Amniotic stem cell (primary cell): ENCODE results near the gene CEP170B.
"Not testable (repeated sequence)": the region's sequence is repeated elsewhere in the genome, so short reads cannot be mapped to it uniquely, and the experiment has no call there.

Experiments used
- DNase-seq: peaks from one replicate; lab custom pipeline; 2025; lab: John Stamatoyannopoulos, UW

The CEP170B gene

GRCh38 chr14:104865081-104865630 is at the start of gene CEP170B:
Gene CEP170B (plus strand): TSS chr14:104865268. CDS start chr14:104868451, 3,183 bp downstream.
- no peak for DNase-seq

DNA sequence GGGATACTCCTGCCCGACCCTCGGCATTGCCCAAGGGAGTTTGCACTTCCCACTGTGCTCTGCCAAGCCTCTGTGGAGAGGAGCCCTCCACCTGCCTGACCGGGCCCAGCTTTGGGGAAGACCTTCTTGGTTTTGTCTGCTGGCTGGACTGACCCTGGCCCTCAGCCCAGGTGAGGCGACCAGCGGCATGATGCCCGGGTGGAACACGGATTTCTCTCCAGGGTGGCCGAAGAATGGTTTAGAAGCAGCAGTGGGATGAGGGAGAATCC is 48.5 kb upstream of the CEP170B start:
- DNase-seq = no peak

DNA sequence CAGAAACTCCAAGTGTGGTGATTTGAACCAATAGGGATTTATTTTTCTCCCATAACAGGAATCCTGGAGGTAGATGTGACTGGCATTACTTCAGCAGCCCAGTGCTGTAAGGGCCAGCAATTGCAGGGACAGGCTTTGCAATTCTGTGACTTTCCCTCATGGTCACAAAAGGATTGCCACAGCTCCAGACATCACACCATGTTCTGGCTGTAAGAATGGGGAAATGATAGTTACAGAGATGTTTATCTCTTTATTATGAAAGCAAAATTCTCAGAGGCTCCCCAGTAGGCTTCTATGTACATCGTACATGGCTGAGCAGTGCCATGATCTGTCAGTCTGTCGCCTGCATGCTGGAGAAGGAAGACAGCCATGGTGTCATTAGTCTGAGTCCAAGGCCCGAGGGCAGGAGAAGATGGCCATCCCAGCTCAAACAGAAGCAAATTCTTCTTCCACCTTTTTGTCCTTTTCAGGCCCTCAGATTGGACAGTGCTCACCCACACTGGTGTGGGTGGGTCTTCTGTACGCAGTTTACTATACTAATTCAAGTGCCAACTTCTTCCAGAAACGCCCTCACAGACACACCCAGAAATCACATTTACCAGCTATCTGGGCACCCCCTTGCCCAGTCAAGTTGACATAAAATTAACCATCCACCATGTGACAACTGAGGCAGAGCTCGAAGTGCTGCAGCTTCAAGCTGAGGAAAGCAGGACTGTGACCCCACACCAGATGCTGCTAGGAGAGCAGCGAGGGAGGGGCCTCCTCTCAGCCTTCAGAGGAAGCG is 46.9 kb upstream of the CEP170B start:
- no peak for DNase-seq

GRCh38 chr14:104818714-104819161 is 46.3 kb upstream of the CEP170B start:
- no peak for DNase-seq

DNA sequence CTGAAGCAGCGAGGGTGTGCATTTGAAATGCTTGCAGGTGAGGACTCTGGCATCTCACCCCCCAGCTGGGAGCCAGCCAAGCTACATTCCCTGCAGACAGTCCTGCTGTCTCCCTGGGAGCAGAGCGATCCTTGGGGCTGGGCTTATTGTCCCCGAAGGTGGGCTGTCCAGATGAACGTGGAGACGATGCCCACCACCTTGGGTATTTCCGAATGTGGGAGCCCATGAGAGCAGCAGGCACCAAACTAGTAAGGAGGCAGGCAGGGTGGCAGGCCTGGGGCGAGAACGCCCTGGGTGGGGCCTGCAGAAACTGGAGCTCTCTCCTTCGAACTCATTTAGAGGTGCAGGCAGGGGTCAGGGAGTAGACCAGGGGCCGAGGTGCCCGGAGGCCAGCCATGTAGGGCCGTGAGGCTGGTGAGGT is 45.7 kb upstream of the CEP170B start:
- DNase-seq = no peak

GRCh38 chr14:104820669-104821228 is 44.3 kb upstream of the CEP170B start:
- no peak for DNase-seq

- DNase-seq = no peak
Measured at GRCh38 chr14:104821229-104821945, 43.7 kb upstream of the CEP170B start.

DNA sequence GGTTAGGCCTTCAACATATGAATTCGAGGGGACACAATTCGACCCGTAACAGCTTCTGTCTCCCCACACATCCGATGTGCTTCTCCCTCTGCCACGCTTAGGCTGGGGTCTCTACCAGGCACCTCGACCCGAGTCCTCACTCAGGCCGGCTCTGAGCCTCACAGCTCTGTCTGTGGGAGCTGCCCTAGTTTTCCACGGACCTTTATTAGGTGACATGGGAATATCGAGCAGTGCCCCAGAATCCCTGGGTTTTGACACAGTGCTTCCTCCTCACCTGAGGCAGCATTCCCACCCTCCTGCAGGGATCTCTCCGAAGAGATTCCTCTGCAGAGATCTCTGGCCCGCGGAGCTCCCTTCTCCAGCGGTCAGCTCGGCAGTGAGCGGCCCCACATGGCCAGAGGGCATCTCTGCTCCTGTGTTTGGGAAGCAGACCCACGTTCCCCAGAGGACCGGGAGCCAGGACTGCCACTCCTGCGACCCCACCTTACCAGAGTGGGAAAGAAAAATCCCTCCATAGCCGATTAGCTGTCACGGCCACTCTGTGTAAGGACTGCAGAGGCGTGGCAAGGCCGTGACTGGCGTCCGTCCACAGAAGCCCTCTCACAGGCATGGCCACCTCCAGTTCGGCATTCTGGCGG is 43.0 kb upstream of the CEP170B start:
- DNase-seq = no peak

DNA sequence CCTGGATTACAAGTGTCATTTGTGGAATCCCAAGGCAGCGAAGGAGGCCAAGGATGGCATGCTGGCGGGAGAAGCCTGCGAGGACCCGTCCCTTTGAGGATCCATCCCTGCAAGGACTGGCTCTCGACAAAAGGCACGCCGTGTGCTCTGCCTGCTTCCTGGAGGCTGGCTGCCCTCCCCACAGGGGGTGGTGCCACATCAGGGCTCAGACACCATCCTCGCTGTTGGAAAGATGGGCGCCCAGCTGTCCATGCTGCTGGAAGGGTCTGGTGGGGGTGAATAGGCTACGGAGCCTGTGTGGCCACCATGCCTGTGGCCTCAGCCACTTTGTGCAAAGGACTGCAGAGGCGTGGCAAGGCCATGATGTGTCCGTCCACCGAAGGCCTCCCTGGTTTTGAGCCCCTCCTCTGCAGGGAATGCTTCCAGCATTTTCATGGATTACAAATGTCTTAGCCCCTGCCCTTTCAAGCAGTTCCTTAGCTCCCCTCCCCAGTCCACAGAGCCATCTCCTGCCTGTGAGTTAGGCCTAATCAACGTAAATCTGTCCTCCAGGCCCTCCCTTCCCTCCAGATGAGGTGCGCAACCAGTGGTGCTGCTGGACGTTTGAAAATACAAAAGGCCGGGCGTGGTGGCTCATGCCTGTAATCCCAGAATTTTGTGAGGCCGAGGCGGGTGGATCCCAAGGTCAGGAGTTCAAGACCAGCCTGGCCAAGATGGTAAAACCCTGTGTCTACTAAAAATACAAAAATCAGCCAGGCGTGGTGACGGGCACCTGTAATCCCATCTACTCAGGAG is 42.0 kb upstream of the CEP170B start:
- DNase-seq = no peak

GRCh38 chr14:104824353-104824997 is 40.6 kb upstream of the CEP170B start:
- DNase-seq = no peak

DNA sequence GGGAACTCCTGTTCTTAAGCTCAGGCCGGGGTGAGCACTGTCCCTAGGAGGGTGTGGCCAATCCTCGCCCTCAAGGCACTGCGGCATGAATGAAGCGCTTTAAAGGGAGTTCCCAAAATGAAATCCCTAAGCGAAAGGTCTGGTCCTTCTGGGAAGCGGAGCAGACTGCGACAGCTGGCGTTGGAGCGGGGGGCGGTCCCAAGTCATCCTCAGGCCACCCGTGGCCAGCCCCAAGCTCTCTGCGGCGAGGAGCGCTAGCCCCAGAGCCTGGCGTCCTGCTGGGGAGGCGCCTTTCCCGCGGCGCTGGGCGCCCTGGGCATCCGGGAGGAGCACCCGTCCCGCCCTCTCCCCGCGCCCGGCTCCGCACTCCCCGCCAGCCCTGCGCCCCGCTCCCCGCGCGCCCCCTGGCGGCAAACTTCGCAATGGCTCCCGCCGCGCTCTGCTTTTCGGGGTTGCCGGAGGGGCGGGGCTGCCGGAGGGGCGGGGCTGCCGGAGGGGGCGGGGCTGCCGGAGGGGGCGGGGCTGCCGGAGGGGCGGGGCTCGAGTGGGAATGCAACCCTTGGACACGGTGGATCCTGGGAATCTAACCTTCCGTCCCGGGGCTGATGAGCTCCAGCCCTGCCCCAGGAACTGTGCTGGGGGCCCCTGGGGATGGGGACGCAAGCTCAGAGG is 38.7 kb upstream of the CEP170B start:
- DNase-seq = peak; percentile 63

- no peak for DNase-seq
Measured at GRCh38 chr14:104826861-104827176, 38.2 kb upstream of the CEP170B start.

DNA sequence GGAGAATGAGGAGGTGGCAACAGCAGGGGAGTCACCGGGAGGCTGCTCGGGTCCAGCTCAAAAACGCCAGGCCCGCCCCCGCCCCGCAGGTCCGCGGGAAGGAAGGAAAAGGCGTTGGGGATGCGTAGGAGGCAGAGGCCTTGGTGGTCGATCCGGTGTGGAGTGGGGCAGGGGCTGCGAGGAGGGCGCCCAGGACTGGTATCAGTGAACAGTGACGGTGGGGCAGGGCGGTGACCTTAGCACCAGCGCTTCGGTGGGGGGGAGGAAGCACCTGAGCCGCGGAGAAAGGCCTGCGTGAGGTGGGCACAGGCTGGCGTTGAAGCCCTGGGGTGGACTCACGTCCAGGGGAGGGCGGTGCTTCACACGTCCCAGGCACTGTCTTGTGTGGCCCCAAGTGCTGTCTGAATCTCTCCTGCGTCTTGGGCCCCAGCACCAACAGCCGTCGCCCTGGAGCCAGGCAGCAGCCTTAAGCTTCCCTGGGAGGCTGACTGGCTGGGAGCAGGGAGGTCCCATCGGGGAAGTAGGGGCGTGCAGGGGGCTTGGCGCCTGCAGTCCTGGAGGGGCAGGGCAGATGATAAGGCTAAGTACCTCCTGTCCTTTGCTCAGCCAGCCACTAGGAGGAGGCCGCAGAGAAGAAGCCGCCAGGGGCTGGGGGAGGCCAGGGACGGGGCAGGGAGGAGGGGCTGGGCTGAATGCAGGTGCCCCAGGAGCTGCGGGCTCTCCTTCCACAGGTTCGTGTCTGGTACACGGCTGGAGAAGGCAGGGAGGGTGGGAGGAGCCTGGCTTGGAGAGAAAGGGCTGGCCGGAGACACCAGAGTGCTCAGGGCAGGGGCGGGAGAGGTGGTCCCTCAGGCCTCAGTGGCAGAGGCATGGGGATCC is 37.7 kb upstream of the CEP170B start:
- no peak for DNase-seq

DNA sequence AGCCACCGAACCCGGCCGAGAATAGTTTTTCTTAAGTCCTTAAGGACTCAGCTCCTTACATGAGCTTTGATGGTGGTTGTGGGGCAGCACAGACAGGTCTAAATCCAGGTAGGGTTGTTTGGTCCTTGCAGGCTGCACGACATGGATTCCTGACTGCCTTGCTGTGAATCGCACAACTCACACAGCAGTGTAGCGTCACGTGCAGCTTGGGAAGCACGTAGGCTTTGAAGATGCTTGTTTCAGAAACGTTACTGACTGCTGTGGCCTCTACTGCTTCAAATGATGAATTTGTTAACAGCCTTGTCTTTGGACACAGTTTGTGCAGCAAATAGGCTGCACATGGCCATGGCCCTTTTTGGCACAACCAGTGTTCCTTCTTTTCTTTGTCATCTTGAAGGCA is 34.3 kb upstream of the CEP170B start:
- no peak for DNase-seq

DNA sequence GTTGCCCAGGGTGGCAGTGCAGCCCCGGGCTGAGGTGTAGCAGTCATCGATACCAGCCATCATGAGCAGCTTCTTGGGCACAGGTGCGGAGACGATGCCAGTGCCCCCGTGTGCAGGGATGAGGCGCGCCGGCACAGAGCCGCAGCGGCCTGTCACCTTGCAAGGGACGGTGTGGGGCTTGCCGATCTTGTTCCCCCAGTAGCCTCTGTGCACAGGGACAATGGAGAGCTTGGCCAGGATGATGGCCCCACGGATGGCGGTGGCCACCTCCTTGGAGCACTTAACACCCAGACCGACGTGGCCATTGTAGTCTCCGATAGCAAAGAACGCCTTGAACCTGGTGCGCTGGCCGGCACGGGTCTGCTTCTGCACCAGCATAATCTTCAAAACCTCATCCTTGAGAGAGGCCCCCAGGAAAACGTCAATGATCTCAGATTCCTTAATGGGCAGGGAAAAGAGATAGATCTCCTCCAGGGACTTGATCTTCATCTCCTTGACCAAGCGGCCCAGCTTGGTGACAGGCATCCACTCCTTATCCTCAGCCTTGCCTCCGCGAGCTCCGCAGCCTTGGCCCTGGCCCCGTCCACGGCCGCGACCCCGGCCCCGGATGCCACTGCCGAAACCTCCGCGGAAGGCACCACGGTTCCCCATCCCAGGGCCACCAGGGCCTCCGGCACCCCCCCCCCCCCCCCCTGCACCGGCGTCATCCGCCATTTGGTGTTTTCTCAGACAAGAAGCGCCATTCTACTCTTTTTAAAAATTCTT is 28.7 kb upstream of the CEP170B start:
- not testable (repeated sequence) for DNase-seq

- no peak for DNase-seq
Measured at GRCh38 chr14:104841730-104842129, 23.3 kb upstream of the CEP170B start.

DNA sequence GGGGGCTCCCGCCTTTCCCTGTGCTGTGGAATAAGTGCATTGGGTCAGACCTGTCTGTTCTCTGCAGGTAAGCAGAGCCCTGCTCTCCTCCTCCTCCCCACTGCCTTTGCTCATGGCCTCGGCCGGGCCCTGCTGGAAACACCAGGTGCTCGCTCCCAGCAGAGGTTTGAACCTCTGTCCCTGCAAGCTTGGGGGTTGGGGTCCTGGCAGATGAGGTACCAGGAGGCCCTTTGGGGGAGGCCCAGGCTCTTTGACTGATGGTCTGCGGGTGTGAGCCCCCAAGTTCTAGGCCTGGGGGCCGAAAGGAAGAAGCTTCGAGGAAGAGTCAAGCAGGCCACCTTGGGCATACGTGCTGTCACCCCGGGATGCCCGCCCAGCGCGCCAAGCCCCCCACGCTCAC is 22.1 kb upstream of the CEP170B start:
- no peak for DNase-seq

- no peak for DNase-seq
Measured at GRCh38 chr14:104843442-104844305, 21.4 kb upstream of the CEP170B start.
